ENCODE results near the gene FYCO1. TPM values are rescaled to one million over a fixed set of nuclear protein-coding genes. Genes with fewer than 3 reads are reported as not detected.

The FYCO1 gene
- total RNA-seq, 1 donor from 2014 or later = 24.7 TPM

GRCh38 chr3:46010519-46011113 lies 15.0 kb upstream of the FYCO1 start:
- intact Hi-C loops (cut with micrococcal nuclease) = loop anchor here (2.0 kb wide), 1 partner anchor 16 kb away; the partner anchor contains the start of gene FYCO1

GRCh38 chr3:46008058-46008457 lies 12.4 kb upstream of the FYCO1 start:
- intact Hi-C loops (cut with micrococcal nuclease) = no loop called here

GRCh38 chr3:46007280-46007679 lies 11.7 kb upstream of the FYCO1 start:
- intact Hi-C loops (cut with micrococcal nuclease) = no loop called here

DNA sequence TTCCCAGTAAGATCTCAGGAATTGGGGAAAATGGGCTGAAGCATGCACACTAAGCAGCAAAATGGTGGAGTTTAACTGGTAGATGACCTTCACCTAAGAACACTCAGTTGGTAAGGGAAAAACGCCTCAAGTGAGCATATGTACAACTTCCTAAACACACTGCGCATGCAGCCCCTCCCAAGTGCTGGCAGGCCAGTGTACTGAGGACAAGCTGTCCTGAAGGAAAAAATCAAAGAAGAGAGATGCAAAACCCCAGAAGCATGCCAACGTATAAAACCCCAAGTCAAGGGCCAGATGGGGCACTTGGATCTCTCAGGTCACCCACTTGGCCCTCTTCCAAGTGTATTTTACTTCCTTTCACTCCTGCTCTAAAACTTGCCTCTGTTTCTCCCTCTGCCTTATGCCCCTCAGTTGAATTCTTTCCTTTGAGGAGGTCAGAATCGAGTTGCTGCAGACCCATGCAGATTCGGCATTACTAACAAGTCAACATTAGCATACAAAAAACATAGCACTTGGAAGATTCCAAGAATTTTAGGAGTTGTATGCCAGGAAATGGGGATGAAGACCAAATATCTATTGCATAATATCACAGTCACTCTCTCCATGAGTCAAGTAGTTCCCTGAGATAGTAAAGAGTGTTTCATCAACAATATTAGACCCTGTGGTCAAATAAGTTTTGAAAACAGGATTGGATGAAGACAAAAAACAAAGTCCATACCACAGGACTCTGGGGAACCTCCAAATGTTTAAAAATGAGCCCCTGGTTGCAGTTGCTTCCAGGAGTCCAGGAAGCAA lies 10.8 kb upstream of the FYCO1 start:
- intact Hi-C loops (cut with micrococcal nuclease) = no loop called here

DNA sequence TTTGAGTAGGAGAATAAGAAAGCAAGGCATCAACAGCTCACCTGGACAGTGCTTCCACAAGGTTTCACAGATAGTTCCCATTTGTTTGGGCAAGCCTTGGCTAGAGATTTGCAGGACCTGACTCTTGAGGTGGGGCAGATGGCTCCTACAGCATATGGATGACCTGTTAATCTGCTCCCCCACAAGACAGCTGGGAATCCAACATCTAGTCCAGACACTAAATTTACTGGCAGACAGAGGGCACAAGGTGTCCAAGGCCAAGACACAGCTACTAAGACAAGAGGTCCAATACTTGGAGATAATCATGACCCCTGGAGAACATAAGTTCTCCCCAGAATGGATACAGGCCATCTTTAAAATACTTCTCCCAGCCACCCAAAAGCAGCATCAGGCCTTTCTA lies 8.1 kb upstream of the FYCO1 start:
- intact Hi-C loops (cut with micrococcal nuclease) = loop anchor here (5.0 kb wide), 1 partner anchor 44 kb away; no protein-coding TSS in a partner anchor

GRCh38 chr3:46001178-46001577 lies 5.6 kb upstream of the FYCO1 start:
- intact Hi-C loops (cut with micrococcal nuclease) = loop anchor here (5.0 kb wide), 1 partner anchor 46 kb away; no protein-coding TSS in a partner anchor

DNA sequence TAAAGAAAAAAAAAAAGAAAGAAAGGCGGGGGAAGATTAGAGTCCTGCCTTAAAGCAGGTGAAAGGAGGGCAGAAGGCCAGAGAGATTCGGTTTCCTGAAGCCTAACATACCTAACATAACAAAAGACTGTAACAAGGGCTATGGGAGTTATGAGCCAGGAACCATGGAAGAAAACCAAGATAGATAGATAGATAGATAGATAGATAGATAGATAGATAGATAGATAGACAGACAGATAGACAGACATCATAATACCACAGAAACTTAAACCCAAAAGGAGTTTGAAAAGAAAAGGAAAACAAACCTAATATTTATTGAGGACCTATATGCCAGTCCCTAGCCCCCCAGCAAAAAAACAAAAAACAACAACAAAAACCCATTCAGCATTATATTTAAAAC lies 2.3 kb upstream of the FYCO1 start:
- intact Hi-C loops (cut with micrococcal nuclease) = loop anchor here (10.0 kb wide), 1 partner anchor 153 kb away; the partner anchor contains the start of gene LZTFL1

DNA sequence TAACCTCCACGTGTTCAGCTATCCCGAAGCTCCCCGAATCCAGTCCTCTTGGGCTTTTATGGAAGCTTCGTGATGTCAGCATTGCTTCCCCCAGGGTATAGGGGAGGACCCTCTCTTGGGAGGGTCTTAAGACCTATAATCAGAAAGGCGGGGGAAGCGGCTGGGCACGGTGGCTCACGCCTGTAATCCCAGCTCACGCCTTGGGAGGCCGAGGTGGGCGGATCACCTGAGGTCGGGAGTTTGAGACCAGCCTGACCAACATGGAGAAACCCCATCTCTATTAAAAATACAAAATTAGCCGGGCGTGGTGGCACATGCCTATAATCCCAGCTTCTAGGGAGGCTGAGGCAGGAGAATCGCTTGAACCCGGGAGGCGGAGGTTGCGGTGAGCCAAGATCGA lies 1.9 kb upstream of the FYCO1 start:
- intact Hi-C loops (cut with micrococcal nuclease) = loop anchor here (10.0 kb wide), 1 partner anchor 153 kb away; the partner anchor contains the start of gene LZTFL1

DNA sequence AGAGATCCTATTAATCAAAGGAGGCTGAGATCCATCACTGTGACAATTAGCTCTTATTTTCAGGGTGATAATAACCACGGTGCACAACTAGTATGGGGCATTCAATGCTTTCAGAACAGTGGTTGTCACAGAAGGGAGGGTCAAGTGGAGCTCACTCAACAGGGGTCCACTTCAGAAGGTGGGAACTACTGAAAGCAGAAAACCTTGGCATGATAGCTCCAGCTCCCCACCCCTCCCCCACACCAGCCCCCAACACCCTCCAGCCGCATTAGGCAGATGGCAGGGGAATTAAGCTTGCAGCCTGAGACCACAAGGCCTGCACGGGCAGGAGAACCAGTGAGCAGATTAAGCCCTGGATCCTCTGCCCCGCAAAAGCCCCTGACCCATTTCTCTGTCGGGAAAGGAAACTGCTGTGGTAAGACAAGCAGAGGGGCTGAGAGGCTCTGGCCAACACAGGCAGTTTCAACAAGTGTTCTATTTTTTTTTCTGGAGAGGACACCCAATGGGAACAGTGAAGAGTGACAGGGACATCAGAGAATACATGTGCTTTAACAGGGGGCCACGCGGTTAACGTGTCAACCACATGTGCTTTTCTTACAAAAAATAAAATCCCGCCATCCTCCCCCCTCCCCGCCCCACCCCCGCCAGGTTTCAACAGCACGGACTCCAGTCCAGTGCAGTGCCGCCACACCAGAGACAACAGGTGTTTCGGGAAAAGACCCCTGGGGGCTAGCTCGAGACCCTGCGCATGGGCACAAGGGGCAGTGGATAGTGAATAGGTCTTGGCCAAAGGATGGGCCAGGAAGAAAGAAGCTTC lies 997 bp downstream of the FYCO1 start:
- intact Hi-C loops (cut with micrococcal nuclease) = loop anchor here (1.0 to 10.0 kb wide), 11 partner anchors 16 to 543 kb away; partner anchors contain the start of genes CCR5, CXCR6, LZTFL1 and SACM1L

- intact Hi-C loops (cut with micrococcal nuclease) = loop anchor here (1.0 to 10.0 kb wide), 12 partner anchors 15 to 544 kb away; partner anchors contain the start of genes CCR1, CCR5, LZTFL1 and SACM1L
These were observed 2.1 kb downstream of the FYCO1 start for GRCh38 chr3:45993421-45994027.

DNA sequence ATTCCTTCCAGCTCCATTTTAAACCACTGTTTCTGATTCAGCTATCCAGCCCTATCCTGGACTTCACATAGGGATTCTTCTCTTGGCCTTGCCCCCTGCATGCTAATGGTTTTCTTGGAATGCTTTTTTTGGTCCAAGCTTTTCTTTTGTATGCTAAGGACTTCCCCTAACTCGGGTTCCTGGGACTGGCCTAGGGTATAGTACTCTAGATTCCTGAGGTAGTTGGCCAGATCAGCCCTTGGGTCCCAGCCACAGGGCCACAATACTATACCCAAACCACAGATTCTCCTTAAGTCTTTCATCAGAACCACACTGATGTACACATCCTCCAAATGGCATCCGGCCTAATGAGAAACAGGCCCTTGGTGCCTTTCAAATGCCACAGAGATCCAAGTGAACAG lies 2.8 kb downstream of the FYCO1 start:
- intact Hi-C loops (cut with micrococcal nuclease) = loop anchor here (1.0 to 10.0 kb wide), 8 partner anchors 15 to 544 kb away; partner anchors contain the start of genes CCR1 and LZTFL1

- intact Hi-C loops (cut with micrococcal nuclease) = loop anchor here (5.0 to 10.0 kb wide), 4 partner anchors 147 to 545 kb away; partner anchors contain the start of gene LZTFL1
These were observed 3.4 kb downstream of the FYCO1 start for GRCh38 chr3:45992133-45992729.

DNA sequence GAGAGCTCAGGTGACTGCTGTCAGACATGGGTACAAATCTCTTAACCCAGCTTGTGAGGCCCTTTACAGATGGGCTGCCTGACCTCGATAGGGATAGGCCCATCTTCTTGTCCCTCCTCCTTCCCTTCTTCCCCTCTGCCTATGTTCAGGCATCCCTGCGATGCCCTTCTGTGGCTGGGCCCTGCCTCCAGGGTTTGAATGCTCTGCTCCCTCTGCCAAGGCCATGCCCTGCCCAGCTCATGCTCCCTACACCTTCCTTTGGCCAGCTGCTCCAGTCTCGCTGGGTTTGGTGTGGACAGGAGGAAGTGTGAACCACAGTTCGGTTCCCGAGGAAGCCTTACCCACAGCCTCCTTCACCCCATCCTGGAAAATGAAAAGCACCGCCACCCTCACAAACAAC lies 4.3 kb downstream of the FYCO1 start:
- intact Hi-C loops (cut with micrococcal nuclease) = loop anchor here (5.0 to 10.0 kb wide), 4 partner anchors 147 to 546 kb away; partner anchors contain the start of gene LZTFL1

GRCh38 chr3:45990181-45990580 lies 5.4 kb downstream of the FYCO1 start:
- intact Hi-C loops (cut with micrococcal nuclease) = loop anchor here (5.0 to 10.0 kb wide), 4 partner anchors 145 to 547 kb away; partner anchors contain the start of gene LZTFL1

DNA sequence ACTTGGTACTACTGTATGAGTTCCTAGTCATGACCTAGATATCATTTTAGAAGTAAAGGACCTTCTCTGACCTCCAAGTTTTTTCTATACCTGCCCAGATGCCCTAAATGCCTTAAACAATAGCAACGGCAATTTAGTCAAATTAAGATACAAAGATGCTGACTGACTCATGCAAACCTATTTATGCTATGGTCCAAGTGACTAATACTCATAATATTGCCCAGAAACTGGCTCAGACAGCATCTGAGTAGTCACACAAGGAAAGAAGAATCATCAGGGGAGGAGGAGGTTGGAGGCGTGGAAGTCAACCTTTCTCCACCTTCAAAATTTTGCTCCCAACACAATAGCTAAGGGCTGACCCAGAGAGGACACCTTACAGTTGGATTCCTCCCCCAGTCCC lies 6.8 kb downstream of the FYCO1 start:
- intact Hi-C loops (cut with micrococcal nuclease) = no loop called here

DNA sequence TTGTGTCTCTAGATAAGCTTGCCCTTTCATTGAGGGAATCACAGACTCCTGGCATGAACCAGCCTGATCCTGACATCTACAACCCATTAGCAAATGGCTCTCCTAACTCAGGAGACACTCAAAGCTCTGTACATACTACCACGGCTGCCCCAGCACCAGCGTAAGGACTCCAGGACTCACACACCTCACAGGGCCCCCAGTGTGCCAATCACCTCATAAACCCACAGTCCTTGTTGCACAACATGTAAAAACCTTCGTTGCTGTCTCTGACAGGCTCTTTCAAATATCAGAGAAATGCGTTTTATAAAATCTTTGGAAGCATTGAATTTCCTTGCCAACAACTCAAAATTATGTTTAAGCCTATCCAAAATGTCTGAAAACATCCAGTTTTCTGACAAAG lies 7.3 kb downstream of the FYCO1 start:
- intact Hi-C loops (cut with micrococcal nuclease) = no loop called here

- intact Hi-C loops (cut with micrococcal nuclease) = no loop called here
These were observed 8.0 kb downstream of the FYCO1 start for GRCh38 chr3:45987368-45988291.

DNA sequence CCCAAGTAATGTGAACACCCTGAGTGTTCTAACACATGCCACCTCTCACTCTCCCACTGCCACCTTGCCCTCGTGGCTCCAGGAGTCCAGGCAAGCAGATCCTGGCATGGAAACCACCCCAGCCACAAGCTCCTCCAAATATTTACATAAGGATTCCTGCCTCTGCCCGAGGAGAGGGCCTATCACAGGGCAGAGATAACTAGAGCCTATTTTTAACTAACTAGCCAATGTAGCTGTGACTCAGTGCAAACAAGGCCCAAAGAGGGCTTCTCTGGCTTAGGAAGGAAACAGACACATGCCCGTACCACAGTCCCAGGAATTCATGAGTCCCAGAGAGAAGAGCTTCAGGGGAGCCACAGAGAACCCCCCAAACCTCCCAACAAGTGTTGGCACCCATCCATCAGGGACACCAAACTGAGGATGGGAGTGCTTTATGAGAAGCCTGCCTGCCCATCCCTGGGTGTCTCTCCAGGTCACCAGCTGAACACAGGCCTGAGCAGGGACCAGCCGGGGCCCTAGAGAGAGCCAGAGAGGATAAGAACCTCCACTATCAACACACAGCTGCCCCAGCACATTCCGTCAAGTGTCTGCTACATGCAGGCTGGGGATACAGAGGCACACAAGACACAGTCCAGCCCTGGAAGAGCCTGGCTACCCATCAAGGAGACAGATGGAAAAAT lies 9.2 kb downstream of the FYCO1 start:
- intact Hi-C loops (cut with micrococcal nuclease) = no loop called here

Measured in T-helper 1 cell treated with Interleukin-12 subunit alpha and Interleukin-12 subunit beta and Interleukin-4 antibody, amounts not matched to agents 30 ng/mL and 1 ng/mL, for 36 hours (primary cell).